HepG2 (cell line): Measurements from ENCODE around the gene PKP3. TPM values are rescaled to one million over a fixed set of nuclear protein-coding genes. Genes with fewer than 3 reads are reported as not detected.
A peak's percentile ranks its signal among the peaks of the same experiment; 100 is the strongest.

ENCODE experiments used
- DPF2 ChIP-seq: sonication (generic); formaldehyde crosslinking; IDR thresholded peaks from 2 replicates; pipeline ENCODE4 v1.4.0; 2020; ENCODE audit warnings: mild to moderate bottlenecking, low read depth, missing genetic modification reagents, borderline replicate concordance
- IRF2 ChIP-seq: IDR thresholded peaks from 2 replicates; pipeline ENCODE4 v1.6.1; 2018; ENCODE audit warnings: missing genetic modification reagents, missing compliant biosample characterization
- IRX3 ChIP-seq: sonication (generic); formaldehyde crosslinking; IDR thresholded peaks from 2 replicates; pipeline ENCODE4 v1.8.1; 2023; ENCODE audit warnings: mild to moderate bottlenecking, low read depth, missing genetic modification reagents, borderline replicate concordance
- MED13 ChIP-seq: sonication (generic); formaldehyde crosslinking; IDR thresholded peaks from 2 replicates; pipeline ENCODE4 v1.5.0; 2020; ENCODE audit warnings: missing genetic modification reagents
- NFIB ChIP-seq: sonication (generic); formaldehyde crosslinking; IDR thresholded peaks from 2 replicates; pipeline ENCODE4 v1.9.0; 2021; ENCODE audit warnings: missing genetic modification reagents, mild to moderate bottlenecking, borderline replicate concordance
- PHF20 ChIP-seq: sonication (generic); formaldehyde crosslinking; IDR thresholded peaks from 2 replicates; pipeline ENCODE4 v1.5.0; 2020; ENCODE audit warnings: mild to moderate bottlenecking, missing genetic modification reagents
- PHF8 ChIP-seq: sonication (generic); formaldehyde crosslinking; IDR thresholded peaks from 2 replicates; pipeline ENCODE4 v1.5.0; 2020; ENCODE audit warnings: missing genetic modification reagents
- RBFOX2 ChIP-seq: fragments of 200-400 bp; formaldehyde crosslinking; IDR thresholded peaks from 2 replicates; pipeline ENCODE4 v1.6.1; 2017; ENCODE audit warnings: low read depth, mild to moderate bottlenecking, low read length
- RFX1 ChIP-seq: fragments of 450-650 bp; IDR thresholded peaks from 2 replicates; pipeline ENCODE4 v1.6.1; 2017
- SIX1 ChIP-seq: sonication (generic); formaldehyde crosslinking; IDR thresholded peaks from 2 replicates; pipeline ENCODE4 v1.4.0; 2020; ENCODE audit warnings: missing genetic modification reagents, borderline replicate concordance
- SPEN ChIP-seq: sonication (generic); formaldehyde crosslinking; IDR thresholded peaks from 2 replicates; pipeline ENCODE4 v1.5.1; 2020; ENCODE audit warnings: low read depth, mild to moderate bottlenecking, missing genetic modification reagents
- TEAD3 ChIP-seq: optimal IDR thresholded peaks from 2 replicates; pipeline ENCODE3; 2016; ENCODE audit warnings: borderline replicate concordance
- ZBTB38 ChIP-seq: sonication (generic); formaldehyde crosslinking; IDR thresholded peaks from 2 replicates; pipeline ENCODE4 v1.5.1; 2020; ENCODE audit warnings: mild to moderate bottlenecking, missing genetic modification reagents
- ZFP90 ChIP-seq: sonication (generic); formaldehyde crosslinking; IDR thresholded peaks from 2 replicates; pipeline ENCODE4 v1.8.0; 2022; ENCODE audit warnings: missing genetic modification reagents, mild to moderate bottlenecking, inconsistent platforms, borderline replicate concordance
- ZNF10 ChIP-seq: sonication (generic); formaldehyde crosslinking; IDR thresholded peaks from 2 replicates; pipeline ENCODE4 v1.4.0; 2020; ENCODE audit warnings: mild to moderate bottlenecking, low read depth, missing genetic modification reagents, borderline replicate concordance
- ZNF335 ChIP-seq: sonication (generic); formaldehyde crosslinking; IDR thresholded peaks from 2 replicates; pipeline ENCODE4 v1.4.0; 2020; ENCODE audit warnings: missing genetic modification reagents
- ZNF674 ChIP-seq: sonication (generic); formaldehyde crosslinking; IDR thresholded peaks from 2 replicates; pipeline ENCODE4 v1.5.0; 2020; ENCODE audit warnings: low read depth, mild to moderate bottlenecking, missing genetic modification reagents
- ZNF678 ChIP-seq: sonication (generic); formaldehyde crosslinking; IDR thresholded peaks from 2 replicates; pipeline ENCODE4 v1.4.0; 2020; ENCODE audit warnings: mild to moderate bottlenecking, missing genetic modification reagents
- polyA plus RNA-seq, 8 experiments: library from polyadenylated mRNA; depleted of rRNA in 3 of 8; stranded (reverse) in 7 of 8; unstranded in 1 of 8; fragments of >200 nt; fragmentation: Illumina TruSeq in 4 of 8; extraction: Trizol in 4 of 8; gene quantifications; 2 replicates each; pipeline versions ENCODE4 v1.2.1 to v1.2.3, GENCODE V29; 2011 to 2016; ENCODE audit warnings: low read depth in 4 of 8, missing spikeins in 1 of 8, mixed read lengths in 1 of 8; ENCODE audit not compliant: insufficient read depth in 1 of 8
- total RNA-seq, 5 experiments: library from RNA; depleted of rRNA; stranded (reverse); fragments of >200 nt; fragmentation: Illumina TruSeq; extraction: Trizol; gene quantifications; 2 replicates each; pipeline ENCODE4 v1.2.3, GENCODE V29; 2016; ENCODE audit warnings: low read depth in 1 of 5
- TF ChIP-seq, protein P1 (sequence below): sonication (generic); formaldehyde crosslinking; IDR thresholded peaks from 2 replicates; pipeline ENCODE4 v1.5.1; 2020; ENCODE audit warnings: missing genetic modification reagents, mild to moderate bottlenecking, borderline replicate concordance
- TF ChIP-seq, protein P2 (sequence below): sonication (generic); formaldehyde crosslinking; IDR thresholded peaks from 2 replicates; pipeline ENCODE4 v1.4.0; 2020; ENCODE audit warnings: missing genetic modification reagents, borderline replicate concordance
- TF ChIP-seq, protein P3 (sequence below): sonication (generic); formaldehyde crosslinking; IDR thresholded peaks from 2 replicates; pipeline ENCODE4 v1.8.1; 2023; ENCODE audit warnings: missing genetic modification reagents, inconsistent platforms, borderline replicate concordance
- TF ChIP-seq, protein P4 (sequence below): sonication (generic); formaldehyde crosslinking; IDR thresholded peaks from 2 replicates; pipeline ENCODE4 v1.4.0; 2020; ENCODE audit warnings: missing genetic modification reagents
- TF ChIP-seq, protein P5 (sequence below): sonication (generic); formaldehyde crosslinking; IDR thresholded peaks from 2 replicates; pipeline ENCODE4 v1.4.0; 2020; ENCODE audit warnings: mild to moderate bottlenecking, missing genetic modification reagents

The PKP3 gene
- total and polyA plus RNA-seq, 2 of the 13 experiments (the other 11 are each of a cell fraction or from before 2014, with no cell fraction given) = 18.0 to 28.7 TPM

DNA sequence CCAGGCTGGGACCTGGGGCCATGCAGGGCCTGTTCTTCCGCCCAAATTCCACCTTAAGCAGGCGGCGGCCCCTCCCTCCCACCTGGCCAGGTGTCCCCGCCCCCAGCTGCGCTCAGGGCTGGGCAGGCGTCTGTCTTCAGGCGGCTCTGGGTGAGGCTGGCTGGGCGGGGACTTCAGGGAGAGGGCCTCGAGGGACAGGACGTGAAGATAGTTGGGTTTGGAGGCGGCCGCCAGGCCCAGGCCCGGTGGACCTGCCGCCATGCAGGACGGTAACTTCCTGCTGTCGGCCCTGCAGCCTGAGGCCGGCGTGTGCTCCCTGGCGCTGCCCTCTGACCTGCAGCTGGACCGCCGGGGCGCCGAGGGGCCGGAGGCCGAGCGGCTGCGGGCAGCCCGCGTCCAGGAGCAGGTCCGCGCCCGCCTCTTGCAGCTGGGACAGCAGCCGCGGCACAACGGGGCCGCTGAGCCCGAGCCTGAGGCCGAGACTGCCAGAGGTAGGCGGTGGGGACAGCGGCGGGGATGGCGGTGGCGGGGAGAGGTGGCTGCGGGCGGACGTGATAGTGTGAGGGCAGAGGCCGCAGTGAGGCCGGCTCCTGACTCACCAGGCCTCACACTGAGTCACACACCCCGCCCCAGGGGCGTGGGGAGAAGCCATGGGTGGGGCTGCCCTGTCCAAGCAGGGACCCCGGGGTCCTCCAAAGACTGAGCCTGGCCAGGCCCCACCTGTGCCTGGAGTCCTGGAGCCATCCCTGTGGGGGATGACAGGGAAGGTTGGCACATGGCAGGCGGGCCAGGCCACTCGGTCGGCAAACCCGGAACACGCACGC, at the start of gene PKP3 (continued):
- TF ChIP-seq, protein P1, sequence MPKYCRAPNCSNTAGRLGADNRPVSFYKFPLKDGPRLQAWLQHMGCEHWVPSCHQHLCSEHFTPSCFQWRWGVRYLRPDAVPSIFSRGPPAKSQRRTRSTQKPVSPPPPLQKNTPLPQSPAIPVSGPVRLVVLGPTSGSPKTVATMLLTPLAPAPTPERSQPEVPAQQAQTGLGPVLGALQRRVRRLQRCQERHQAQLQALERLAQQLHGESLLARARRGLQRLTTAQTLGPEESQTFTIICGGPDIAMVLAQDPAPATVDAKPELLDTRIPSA (CRISPR knock-in tag) = no peak
- TF ChIP-seq, protein P2, sequence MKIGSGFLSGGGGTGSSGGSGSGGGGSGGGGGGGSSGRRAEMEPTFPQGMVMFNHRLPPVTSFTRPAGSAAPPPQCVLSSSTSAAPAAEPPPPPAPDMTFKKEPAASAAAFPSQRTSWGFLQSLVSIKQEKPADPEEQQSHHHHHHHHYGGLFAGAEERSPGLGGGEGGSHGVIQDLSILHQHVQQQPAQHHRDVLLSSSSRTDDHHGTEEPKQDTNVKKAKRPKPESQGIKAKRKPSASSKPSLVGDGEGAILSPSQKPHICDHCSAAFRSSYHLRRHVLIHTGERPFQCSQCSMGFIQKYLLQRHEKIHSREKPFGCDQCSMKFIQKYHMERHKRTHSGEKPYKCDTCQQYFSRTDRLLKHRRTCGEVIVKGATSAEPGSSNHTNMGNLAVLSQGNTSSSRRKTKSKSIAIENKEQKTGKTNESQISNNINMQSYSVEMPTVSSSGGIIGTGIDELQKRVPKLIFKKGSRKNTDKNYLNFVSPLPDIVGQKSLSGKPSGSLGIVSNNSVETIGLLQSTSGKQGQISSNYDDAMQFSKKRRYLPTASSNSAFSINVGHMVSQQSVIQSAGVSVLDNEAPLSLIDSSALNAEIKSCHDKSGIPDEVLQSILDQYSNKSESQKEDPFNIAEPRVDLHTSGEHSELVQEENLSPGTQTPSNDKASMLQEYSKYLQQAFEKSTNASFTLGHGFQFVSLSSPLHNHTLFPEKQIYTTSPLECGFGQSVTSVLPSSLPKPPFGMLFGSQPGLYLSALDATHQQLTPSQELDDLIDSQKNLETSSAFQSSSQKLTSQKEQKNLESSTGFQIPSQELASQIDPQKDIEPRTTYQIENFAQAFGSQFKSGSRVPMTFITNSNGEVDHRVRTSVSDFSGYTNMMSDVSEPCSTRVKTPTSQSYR (CRISPR knock-in tag) = no peak
- TF ChIP-seq ZNF678 (CRISPR knock-in tag) (no peak), NFIB (CRISPR knock-in tag) (no peak), PHF20 (CRISPR knock-in tag) (peak; percentile 52; the same call in 1 of the 2 replicates), PHF8 (CRISPR knock-in tag) (peak; percentile 67), TEAD3 (CRISPR knock-in tag) (no peak), ZNF335 (CRISPR knock-in tag) (no peak), SPEN (peak; percentile 79), ZBTB38 (no peak), SIX1 (CRISPR knock-in tag) (no peak), ZNF10 (CRISPR knock-in tag) (no peak), RFX1 (no peak), IRX3 (no peak), DPF2 (CRISPR knock-in tag) (no peak), RBFOX2 (peak; percentile 83), IRF2 (CRISPR knock-in tag) (0 out of 2 replicates have a peak, but pooled peaks have one; percentile 5), ZNF674 (no peak), MED13 (CRISPR knock-in tag) (no peak), ZFP90 (CRISPR knock-in tag) (no peak)
- TF ChIP-seq, protein P3, sequence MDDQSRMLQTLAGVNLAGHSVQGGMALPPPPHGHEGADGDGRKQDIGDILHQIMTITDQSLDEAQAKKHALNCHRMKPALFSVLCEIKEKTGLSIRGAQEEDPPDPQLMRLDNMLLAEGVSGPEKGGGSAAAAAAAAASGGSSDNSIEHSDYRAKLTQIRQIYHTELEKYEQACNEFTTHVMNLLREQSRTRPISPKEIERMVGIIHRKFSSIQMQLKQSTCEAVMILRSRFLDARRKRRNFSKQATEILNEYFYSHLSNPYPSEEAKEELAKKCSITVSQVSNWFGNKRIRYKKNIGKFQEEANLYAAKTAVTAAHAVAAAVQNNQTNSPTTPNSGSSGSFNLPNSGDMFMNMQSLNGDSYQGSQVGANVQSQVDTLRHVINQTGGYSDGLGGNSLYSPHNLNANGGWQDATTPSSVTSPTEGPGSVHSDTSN = no peak
- TF ChIP-seq, protein P4, sequence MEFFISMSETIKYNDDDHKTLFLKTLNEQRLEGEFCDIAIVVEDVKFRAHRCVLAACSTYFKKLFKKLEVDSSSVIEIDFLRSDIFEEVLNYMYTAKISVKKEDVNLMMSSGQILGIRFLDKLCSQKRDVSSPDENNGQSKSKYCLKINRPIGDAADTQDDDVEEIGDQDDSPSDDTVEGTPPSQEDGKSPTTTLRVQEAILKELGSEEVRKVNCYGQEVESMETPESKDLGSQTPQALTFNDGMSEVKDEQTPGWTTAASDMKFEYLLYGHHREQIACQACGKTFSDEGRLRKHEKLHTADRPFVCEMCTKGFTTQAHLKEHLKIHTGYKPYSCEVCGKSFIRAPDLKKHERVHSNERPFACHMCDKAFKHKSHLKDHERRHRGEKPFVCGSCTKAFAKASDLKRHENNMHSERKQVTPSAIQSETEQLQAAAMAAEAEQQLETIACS (CRISPR knock-in tag) = no peak
- TF ChIP-seq, protein P5, sequence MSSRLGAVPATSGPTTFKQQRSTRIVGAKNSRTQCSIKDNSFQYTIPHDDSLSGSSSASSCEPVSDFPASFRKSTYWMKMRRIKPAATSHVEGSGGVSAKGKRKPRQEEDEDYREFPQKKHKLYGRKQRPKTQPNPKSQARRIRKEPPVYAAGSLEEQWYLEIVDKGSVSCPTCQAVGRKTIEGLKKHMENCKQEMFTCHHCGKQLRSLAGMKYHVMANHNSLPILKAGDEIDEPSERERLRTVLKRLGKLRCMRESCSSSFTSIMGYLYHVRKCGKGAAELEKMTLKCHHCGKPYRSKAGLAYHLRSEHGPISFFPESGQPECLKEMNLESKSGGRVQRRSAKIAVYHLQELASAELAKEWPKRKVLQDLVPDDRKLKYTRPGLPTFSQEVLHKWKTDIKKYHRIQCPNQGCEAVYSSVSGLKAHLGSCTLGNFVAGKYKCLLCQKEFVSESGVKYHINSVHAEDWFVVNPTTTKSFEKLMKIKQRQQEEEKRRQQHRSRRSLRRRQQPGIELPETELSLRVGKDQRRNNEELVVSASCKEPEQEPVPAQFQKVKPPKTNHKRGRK = no peak
